Measurements from ENCODE around the gene WNT1. TPM values are rescaled to one million over a fixed set of nuclear protein-coding genes. Genes with fewer than 3 reads are reported as not detected.

WNT1 gene
- total RNA-seq, 1 experiment from 2014 or later: not detected

DNA sequence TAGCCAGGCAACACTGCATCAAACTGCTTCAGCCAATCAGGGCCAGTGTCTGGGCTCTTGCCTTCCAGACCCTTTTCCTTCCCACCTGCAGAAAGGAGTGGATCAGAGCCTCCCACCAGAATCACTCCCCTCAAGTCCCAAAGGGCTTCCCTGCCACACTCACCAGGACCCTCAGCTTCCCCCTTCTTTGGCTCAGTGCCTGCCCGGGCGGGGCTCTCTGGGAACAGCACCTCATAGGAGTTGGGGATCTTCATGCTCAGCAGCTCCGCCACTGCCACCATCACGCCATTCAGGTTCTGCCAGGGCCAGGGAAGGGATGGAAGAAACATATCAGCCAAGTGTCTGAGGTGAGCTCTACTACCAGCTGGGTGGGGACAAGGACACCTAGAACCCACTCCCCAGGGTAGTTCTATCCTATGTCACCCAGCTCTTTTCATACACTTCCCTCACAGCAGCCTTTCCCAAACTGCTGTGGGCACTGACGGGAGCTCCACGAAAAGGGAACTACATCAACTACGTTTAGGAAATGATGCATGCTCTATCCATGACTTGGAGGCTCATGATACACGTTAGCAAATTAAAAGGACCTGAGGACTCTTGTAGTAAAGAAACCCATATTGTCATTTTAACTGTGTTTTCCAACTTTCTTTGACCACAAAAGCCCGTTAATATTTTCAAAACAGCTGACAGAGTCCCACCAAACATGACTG lies 49.9 kb downstream of the WNT1 start:
- no peak overlapping the region for H3K4ac ChIP-seq (ENCODE audit: low read depth, low read length)
- no peaks in the 10 kb centered on the region; the same call in 1 of the 2 replicates for H3K27me3 Mint-ChIP-seq (ENCODE audit: low read depth)
- no peak overlapping the region for H2AK5ac ChIP-seq (ENCODE audit: insufficient read length, low read length)
- H4K8ac ChIP-seq (replicated peaks; ENCODE audit: insufficient read length, low read depth, low read length): no peak overlapping the region
- H3K9me3 Mint-ChIP-seq: no peaks in the 10 kb centered on the region
- no peak overlapping the region for H2BK5ac ChIP-seq (ENCODE audit: insufficient read length, low read length)
- H3K79me1 ChIP-seq (ENCODE audit: insufficient read depth, low read depth, low read length, poor library complexity, severe bottlenecking): no peaks in the 10 kb centered on the region
- TF ChIP-seq, protein P1, sequence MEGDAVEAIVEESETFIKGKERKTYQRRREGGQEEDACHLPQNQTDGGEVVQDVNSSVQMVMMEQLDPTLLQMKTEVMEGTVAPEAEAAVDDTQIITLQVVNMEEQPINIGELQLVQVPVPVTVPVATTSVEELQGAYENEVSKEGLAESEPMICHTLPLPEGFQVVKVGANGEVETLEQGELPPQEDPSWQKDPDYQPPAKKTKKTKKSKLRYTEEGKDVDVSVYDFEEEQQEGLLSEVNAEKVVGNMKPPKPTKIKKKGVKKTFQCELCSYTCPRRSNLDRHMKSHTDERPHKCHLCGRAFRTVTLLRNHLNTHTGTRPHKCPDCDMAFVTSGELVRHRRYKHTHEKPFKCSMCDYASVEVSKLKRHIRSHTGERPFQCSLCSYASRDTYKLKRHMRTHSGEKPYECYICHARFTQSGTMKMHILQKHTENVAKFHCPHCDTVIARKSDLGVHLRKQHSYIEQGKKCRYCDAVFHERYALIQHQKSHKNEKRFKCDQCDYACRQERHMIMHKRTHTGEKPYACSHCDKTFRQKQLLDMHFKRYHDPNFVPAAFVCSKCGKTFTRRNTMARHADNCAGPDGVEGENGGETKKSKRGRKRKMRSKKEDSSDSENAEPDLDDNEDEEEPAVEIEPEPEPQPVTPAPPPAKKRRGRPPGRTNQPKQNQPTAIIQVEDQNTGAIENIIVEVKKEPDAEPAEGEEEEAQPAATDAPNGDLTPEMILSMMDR (conservative IDR thresholded peaks at IDR 0.05): no peak
- no peak overlapping the region for H3K18ac ChIP-seq (ENCODE audit: insufficient read length, low read depth, low read length)
- no peak overlapping the region for H3K23ac ChIP-seq (ENCODE audit: insufficient read length, low read depth, low read length)
- H2BK12ac ChIP-seq (ENCODE audit: insufficient read length, low read depth, low read length): no peak overlapping the region
- H3K4me1 Mint-ChIP-seq: no peaks in the 10 kb centered on the region
- no peak overlapping the region for H3K14ac ChIP-seq (ENCODE audit: insufficient read depth, low read length)
- no peak for DNase-seq
- H3K27ac ChIP-seq (ENCODE audit: insufficient read length, low read depth, low read length): no peak overlapping the region
- H2BK120ac ChIP-seq (ENCODE audit: low read depth, low read length, poor library complexity, severe bottlenecking): no peak overlapping the region
- H3K9me3 ChIP-seq (ENCODE audit: control insufficient read depth, low read depth, low read length): no peaks in the 10 kb centered on the region
- H3K27me3 ChIP-seq (ENCODE audit: insufficient read depth, low read length): no peaks in the 10 kb centered on the region; the same call in 1 of the 2 replicates
- H3K79me2 ChIP-seq (ENCODE audit: insufficient read depth, low read length): no peaks in the 10 kb centered on the region
- H3K56ac ChIP-seq (ENCODE audit: insufficient read length, low read depth, low read length): no peak overlapping the region
- H4K5ac ChIP-seq (ENCODE audit: insufficient read length, low read depth, low read length): no peak overlapping the region
- H3T11ph ChIP-seq (ENCODE audit: low read length): no peak overlapping the region
- no peaks in the 10 kb centered on the region for H4K20me1 ChIP-seq (ENCODE audit: control insufficient read depth, insufficient read depth, insufficient read length)
- H3K4me1 ChIP-seq (ENCODE audit: insufficient read depth, low read length): no peaks in the 10 kb centered on the region
- no CpG with 5 or more reads among the region's 9 CpGs for WGBS (ENCODE audit: extremely low coverage, insufficient read length, low lambda C conversion rate)
- no peak overlapping the region for H3K4me3 Mint-ChIP-seq
- H3K23me2 ChIP-seq (ENCODE audit: insufficient read length, low read depth, low read length, poor library complexity, severe bottlenecking): no peaks in the 10 kb centered on the region
- H3K4me2 ChIP-seq (ENCODE audit: insufficient read depth, insufficient read length, low read length): no peak overlapping the region
- 0 out of 7 replicates have a peak overlapping the region, but pooled peaks of 1 of the 3 experiments have one; percentile 23 for H3K27ac Mint-ChIP-seq
- H3K9ac ChIP-seq (ENCODE audit: extremely low read depth, insufficient read length, low read length): no peak overlapping the region
- H3K36me3 Mint-ChIP-seq (ENCODE audit: insufficient read depth in 1 of 3, low read depth in 3 of 3): peaks cover 48 to 95% (median 86%) of the 10 kb centered on the region in 3 experiments
- no peak overlapping the region for H2BK15ac ChIP-seq (ENCODE audit: low read depth, low read length)
- H2AFZ ChIP-seq (ENCODE audit: low read length): no peak overlapping the region
- H2BK20ac ChIP-seq (ENCODE audit: low read depth, low read length, poor library complexity, severe bottlenecking): no peak overlapping the region
- no peak overlapping the region for H4K91ac ChIP-seq (ENCODE audit: insufficient read length, low read depth, low read length)

All from H9 (cell line).